GM23338 (cell line): Measurements from ENCODE around the gene FBN2. TPM values are rescaled to one million over a fixed set of nuclear protein-coding genes. Genes with fewer than 3 reads are reported as not detected.

Source experiments
- CTCF ChIP-seq, 2 experiments: fragments of 200-600 bp in 1 of 2; sonication (generic) in 1 of 2; conservative IDR thresholded peaks; 2 replicates each; pipeline versions ENCODE4 v1.5.1 to v1.6.1; 2016 to 2017; ENCODE audit warnings: antibody characterized with exemption in 2 of 2, low read depth in 2 of 2, mild to moderate bottlenecking in 2 of 2, moderate library complexity in 1 of 2
- EZH2 ChIP-seq: fragments of 200-600 bp; sonication (generic); IDR thresholded peaks from one replicate; pipeline ENCODE4 v1.8.0; 2017; ENCODE audit warnings: antibody characterized with exemption, mild to moderate bottlenecking, low read depth; ENCODE audit not compliant: unreplicated experiment
- EZH2phosphoT487 ChIP-seq: fragments of 200-600 bp; sonication (generic); IDR thresholded peaks from one replicate; pipeline ENCODE4 v1.8.1; 2018; ENCODE audit warnings: antibody characterized with exemption; ENCODE audit not compliant: unreplicated experiment
- NANOG ChIP-seq: IDR thresholded peaks from 2 replicates; pipeline ENCODE4 v1.6.1; 2016; ENCODE audit warnings: antibody characterized with exemption, borderline replicate concordance
- POLR2AphosphoS5 ChIP-seq: IDR thresholded peaks from 2 replicates; pipeline ENCODE4 v1.6.1; 2016; ENCODE audit warnings: antibody characterized with exemption, low read depth
- ZNF331 ChIP-seq: fragments of 250-450 bp; sonication (Bioruptor Pico); IDR thresholded peaks from 2 replicates; pipeline ENCODE4 v1.5.0; 2020; ENCODE audit warnings: low read depth, mild to moderate bottlenecking, moderate library complexity
- ZNF462 ChIP-seq: fragments of 250-450 bp; sonication (Bioruptor Pico); IDR thresholded peaks from 2 replicates; pipeline ENCODE4 v1.5.0; 2020; ENCODE audit warnings: mild to moderate bottlenecking, moderate library complexity
- polyA plus RNA-seq: library from polyadenylated mRNA; unstranded; fragments of >200 nt; fragmentation: Nextera tagmentation; extraction: Ambion mirVana; gene quantifications from 2 replicates; pipeline ENCODE4 v1.2.1, GENCODE V29; 2016
- total RNA-seq: library from RNA; depleted of rRNA; stranded (reverse); fragments of >200 nt; shearing (Covaris generic); gene quantifications from 2 replicates; pipeline ENCODE4 v1.2.3, GENCODE V29; 2014

FBN2 gene
- total and polyA plus RNA-seq, 2 experiments from 2014 or later = 2.6 to 13.6 TPM

- no peak for TF ChIP-seq ZNF462
- TF ChIP-seq CTCF (conservative IDR thresholded peaks at IDR 0.05; ENCODE audit: low read depth in 2 of 2) = no peak
- no peak for TF ChIP-seq EZH2phosphoT487
- TF ChIP-seq EZH2 = no peak
- no peak for TF ChIP-seq POLR2AphosphoS5
- no peak for TF ChIP-seq ZNF331
- no peak for TF ChIP-seq NANOG
Observed at GRCh38 chr5:128559300-128560297, 21.6 kb upstream of the FBN2 start (continued).
